DND-41 (cell line): ENCODE results near the gene PLCB4.

ENCODE experiments used
- ATAC-seq: fragments of 200-7000 bp; cut with Tn5 transposase; 3 replicates; pipeline ENCODE4 v1.9.1; 2021; ENCODE audit warnings: low read depth; ENCODE audit not compliant: insufficient read depth
- DNase-seq: peaks from one replicate; pipeline ENCODE4 v3.0.0-alpha.2; 2020
- H2AFZ ChIP-seq: 2 replicates; pipeline ENCODE4 v1.6.0; 2012; ENCODE audit warnings: low read depth, low read length
- H3K27ac ChIP-seq: 2 replicates; pipeline ENCODE4 v1.5.1; 2012; ENCODE audit warnings: low read length, inconsistent platforms
- H3K27me3 ChIP-seq: fragments of 200-600 bp; sonication (generic); 2 replicates; pipeline ENCODE4 v1.6.0; 2012; ENCODE audit warnings: low read length, mild to moderate bottlenecking, inconsistent platforms; ENCODE audit not compliant: insufficient read depth, poor library complexity
- H3K36me3 ChIP-seq: 2 replicates; pipeline ENCODE4 v1.5.1; 2012; ENCODE audit warnings: low read length, inconsistent platforms; ENCODE audit not compliant: insufficient read depth
- H3K4me1 ChIP-seq: 2 replicates; pipeline ENCODE4 v1.5.1; 2012; ENCODE audit warnings: mild to moderate bottlenecking, low read length; ENCODE audit not compliant: insufficient read depth
- H3K4me2 ChIP-seq: 2 replicates; pipeline ENCODE4 v1.6.0; 2012; ENCODE audit warnings: mild to moderate bottlenecking, moderate library complexity, low read length, inconsistent platforms; ENCODE audit not compliant: insufficient read depth
- H3K4me3 ChIP-seq, 2 experiments: fragments of 200-600 bp in 1 of 2; shearing (Covaris generic) in 1 of 2; 2 replicates each; pipeline ENCODE4 v1.5.1; 2012 to 2016; ENCODE audit warnings: inconsistent platforms in 2 of 2, low read length in 2 of 2, mild to moderate bottlenecking in 2 of 2, low read depth in 1 of 2, moderate library complexity in 1 of 2
- H3K79me2 ChIP-seq: 2 replicates; pipeline ENCODE4 v1.6.0; 2012; ENCODE audit warnings: low read length, inconsistent platforms; ENCODE audit not compliant: insufficient read depth
- H3K9ac ChIP-seq: 2 replicates; pipeline ENCODE4 v1.6.0; 2012; ENCODE audit warnings: low read depth, mild to moderate bottlenecking, inconsistent platforms, low read length, moderate library complexity
- H3K9me3 ChIP-seq: 2 replicates; pipeline ENCODE4 v1.5.1; 2012; ENCODE audit warnings: low read length, moderate library complexity, mild to moderate bottlenecking, inconsistent platforms; ENCODE audit not compliant: insufficient read depth, severe bottlenecking
- H4K20me1 ChIP-seq: 2 replicates; pipeline ENCODE4 v1.6.0; 2012; ENCODE audit warnings: low read length; ENCODE audit not compliant: insufficient read depth
- EZH2 ChIP-seq: IDR thresholded peaks from 3 replicates; pipeline ENCODE4 v1.6.1; 2012; ENCODE audit warnings: borderline replicate concordance, low read depth, mild to moderate bottlenecking, moderate library complexity, low read length, inconsistent platforms; ENCODE audit not compliant: severe bottlenecking
- TF ChIP-seq, protein P1 (sequence below): IDR thresholded peaks from 2 replicates; pipeline ENCODE4 v1.5.1; 2012; ENCODE audit warnings: borderline replicate concordance, low read length, moderate library complexity, mild to moderate bottlenecking; ENCODE audit not compliant: poor library complexity, severe bottlenecking; ENCODE audit errors: extremely low read depth

The PLCB4 gene

GRCh38 chr20:9306521-9306920 is 237.6 kb downstream of the PLCB4 start:
- Histone ChIP-seq H3K9ac (no peak overlapping the region), H3K79me2 (no peaks in the 10 kb centered on the region), H3K4me2 (no peak overlapping the region), H3K4me1 (no peaks in the 10 kb centered on the region), H3K36me3 (no peaks in the 10 kb centered on the region), H3K4me3 (no peak overlapping the region), H2AFZ (no peak overlapping the region), H3K9me3 (no peaks in the 10 kb centered on the region), H3K27ac (no peak overlapping the region), H4K20me1 (no peaks in the 10 kb centered on the region), H3K27me3 (no peaks in the 10 kb centered on the region)
- no peak for DNase-seq
- no peak for ATAC-seq
- TF ChIP-seq, protein P1, sequence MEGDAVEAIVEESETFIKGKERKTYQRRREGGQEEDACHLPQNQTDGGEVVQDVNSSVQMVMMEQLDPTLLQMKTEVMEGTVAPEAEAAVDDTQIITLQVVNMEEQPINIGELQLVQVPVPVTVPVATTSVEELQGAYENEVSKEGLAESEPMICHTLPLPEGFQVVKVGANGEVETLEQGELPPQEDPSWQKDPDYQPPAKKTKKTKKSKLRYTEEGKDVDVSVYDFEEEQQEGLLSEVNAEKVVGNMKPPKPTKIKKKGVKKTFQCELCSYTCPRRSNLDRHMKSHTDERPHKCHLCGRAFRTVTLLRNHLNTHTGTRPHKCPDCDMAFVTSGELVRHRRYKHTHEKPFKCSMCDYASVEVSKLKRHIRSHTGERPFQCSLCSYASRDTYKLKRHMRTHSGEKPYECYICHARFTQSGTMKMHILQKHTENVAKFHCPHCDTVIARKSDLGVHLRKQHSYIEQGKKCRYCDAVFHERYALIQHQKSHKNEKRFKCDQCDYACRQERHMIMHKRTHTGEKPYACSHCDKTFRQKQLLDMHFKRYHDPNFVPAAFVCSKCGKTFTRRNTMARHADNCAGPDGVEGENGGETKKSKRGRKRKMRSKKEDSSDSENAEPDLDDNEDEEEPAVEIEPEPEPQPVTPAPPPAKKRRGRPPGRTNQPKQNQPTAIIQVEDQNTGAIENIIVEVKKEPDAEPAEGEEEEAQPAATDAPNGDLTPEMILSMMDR, result no peak
- TF ChIP-seq EZH2, result no peak

DNA sequence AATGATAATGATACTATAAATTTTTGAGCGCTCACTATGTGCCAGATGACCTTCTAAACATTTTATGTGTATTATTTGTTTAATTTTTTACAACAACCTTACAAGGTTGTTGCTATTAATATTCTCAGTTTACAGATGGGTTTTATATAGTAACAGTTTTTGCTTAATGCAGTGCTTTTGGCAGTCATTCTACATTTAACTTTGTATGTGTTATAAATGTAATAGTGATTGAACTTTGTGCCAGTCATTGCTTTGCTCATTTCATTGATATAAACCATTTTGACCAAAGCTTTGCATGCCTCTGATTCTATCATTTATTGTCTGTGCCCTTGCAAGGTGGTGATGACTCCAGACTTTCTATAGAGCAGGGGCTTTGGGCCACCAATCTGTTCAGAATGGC is 239.2 kb downstream of the PLCB4 start:
- no peaks in the 10 kb centered on the region for H4K20me1 ChIP-seq

DNA sequence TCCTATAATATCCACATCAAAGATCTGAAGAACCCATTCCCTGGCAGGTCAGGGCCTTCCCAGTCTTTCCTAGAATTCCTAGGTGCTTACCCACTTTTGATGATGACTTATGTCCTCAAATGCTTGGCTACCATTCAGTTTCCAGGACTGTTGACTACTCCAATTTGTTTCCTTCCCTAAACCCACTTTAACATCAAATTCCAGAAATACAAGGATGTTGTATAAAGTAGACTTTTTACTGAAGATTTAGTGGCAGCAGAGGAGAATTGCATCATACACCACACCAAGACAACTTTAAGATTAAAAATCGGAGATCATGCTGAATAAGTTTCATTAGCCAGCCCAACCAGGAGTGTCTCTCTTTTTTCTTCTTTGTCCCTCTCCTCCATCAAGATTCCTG is 242.2 kb downstream of the PLCB4 start:
- H3K9ac ChIP-seq, result no peak overlapping the region
- no peak overlapping the region for H3K4me2 ChIP-seq
- H3K79me2 ChIP-seq, result no peaks in the 10 kb centered on the region
- no peaks in the 10 kb centered on the region for H3K9me3 ChIP-seq
- H3K36me3 ChIP-seq, result no peaks in the 10 kb centered on the region
- TF ChIP-seq, protein P1, result no peak
- no peak for TF ChIP-seq EZH2
- H3K27me3 ChIP-seq, result no peaks in the 10 kb centered on the region
- no peak overlapping the region for H3K27ac ChIP-seq
- DNase-seq (no peak), ATAC-seq (no peak)
- H4K20me1 ChIP-seq, result no peaks in the 10 kb centered on the region
- no peaks in the 10 kb centered on the region for H3K4me1 ChIP-seq
- no peak overlapping the region for H3K4me3 ChIP-seq
- no peak overlapping the region for H2AFZ ChIP-seq

More for the DNA sequence above, 239.2 kb downstream of the PLCB4 start:
- no peak for DNase-seq
- no peak for ATAC-seq
- no peak for TF ChIP-seq EZH2
- TF ChIP-seq, protein P1, result no peak
- Histone ChIP-seq H3K79me2 (no peaks in the 10 kb centered on the region), H3K9ac (no peak overlapping the region), H2AFZ (no peak overlapping the region), H3K27ac (no peak overlapping the region), H3K4me2 (no peak overlapping the region), H3K4me1 (no peaks in the 10 kb centered on the region), H3K4me3 (no peak overlapping the region), H3K27me3 (no peaks in the 10 kb centered on the region), H3K36me3 (no peaks in the 10 kb centered on the region), H3K9me3 (no peaks in the 10 kb centered on the region)

DNA sequence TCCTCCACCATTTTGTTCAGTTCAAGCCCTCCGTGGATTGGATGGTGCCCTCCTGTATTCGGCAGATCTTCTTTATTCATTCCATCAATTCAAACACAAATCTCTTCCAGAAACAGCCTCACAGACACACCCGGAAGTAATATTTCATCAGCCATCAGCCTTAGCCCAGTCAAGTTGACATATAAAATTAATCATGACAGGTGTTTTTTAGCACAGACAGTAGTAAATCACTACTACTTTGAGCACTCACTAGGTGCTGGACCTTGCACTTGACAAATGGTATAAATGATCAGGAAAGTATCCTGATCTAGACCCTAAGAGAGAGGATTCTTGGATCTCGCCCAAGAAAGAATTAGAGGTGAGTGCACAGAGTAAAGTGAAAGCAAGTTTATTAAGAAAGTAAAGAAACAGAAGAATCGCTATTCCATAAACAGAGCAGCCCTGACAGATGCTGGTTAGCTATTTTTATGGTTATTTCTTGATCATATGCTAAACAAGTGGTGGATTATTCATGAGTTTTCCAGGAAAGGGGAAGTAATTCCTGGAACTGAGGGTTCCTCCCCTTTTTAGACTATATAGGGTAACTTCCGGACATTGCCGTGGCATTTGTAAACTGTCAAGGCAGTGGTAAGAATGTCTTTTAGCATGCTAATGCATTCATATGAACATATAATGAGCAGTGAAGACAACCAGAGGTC is 250.9 kb downstream of the PLCB4 start:
- no peak overlapping the region for H3K27ac ChIP-seq
- no peak overlapping the region for H3K9ac ChIP-seq
- no peaks in the 10 kb centered on the region for H3K27me3 ChIP-seq
- H3K9me3 ChIP-seq, result no peaks in the 10 kb centered on the region
- ATAC-seq, result no peak
- H3K4me3 ChIP-seq, result no peak overlapping the region
- H3K79me2 ChIP-seq, result no peaks in the 10 kb centered on the region
- TF ChIP-seq, protein P1, result no peak
- no peak for TF ChIP-seq EZH2
- H3K4me2 ChIP-seq, result no peak overlapping the region
- H2AFZ ChIP-seq, result no peak overlapping the region
- no peak for DNase-seq
- H4K20me1 ChIP-seq, result no peaks in the 10 kb centered on the region
- no peaks in the 10 kb centered on the region for H3K36me3 ChIP-seq
- no peaks in the 10 kb centered on the region for H3K4me1 ChIP-seq
